ENCODE data around the gene SPOCK2.

The SPOCK2 gene

DNA sequence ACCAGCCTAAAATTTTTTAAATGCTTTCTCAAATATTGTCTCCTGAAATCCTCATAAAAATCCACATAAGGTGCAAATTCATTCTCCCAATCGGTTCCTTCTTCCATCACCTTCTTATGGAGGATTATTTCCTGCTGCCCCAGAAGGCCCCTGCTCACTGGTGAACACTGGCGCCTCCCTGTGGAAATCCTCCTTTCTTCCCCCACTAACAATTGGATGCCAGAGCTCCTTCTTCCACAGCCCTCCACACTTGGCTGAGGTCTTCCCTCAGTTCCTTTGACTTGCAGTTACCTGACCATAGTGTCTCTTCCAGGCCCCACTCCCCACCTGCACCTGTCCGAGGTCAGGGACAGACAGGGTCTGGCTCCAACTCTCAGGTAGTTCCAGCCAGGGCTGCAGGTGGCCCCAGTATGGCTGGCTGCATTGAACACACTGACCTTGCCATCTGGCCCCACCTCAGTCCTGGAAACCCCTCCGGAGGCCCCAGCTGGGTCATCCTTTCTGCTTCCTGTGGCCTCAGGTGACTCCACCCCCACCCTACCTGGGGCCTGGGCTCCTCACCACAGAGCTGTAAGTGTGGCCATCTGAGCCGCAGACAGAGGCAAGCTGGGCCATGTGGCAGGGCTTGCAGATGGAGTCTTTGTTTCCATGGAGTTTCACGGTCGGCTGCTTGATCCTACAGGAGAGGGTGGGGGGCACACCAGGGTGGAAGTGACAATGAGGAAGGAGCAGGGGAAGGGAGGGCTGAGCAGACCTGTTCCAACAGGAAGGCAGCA, 18.4 kb downstream of the SPOCK2 start:
- TF ChIP-seq, protein P1, sequence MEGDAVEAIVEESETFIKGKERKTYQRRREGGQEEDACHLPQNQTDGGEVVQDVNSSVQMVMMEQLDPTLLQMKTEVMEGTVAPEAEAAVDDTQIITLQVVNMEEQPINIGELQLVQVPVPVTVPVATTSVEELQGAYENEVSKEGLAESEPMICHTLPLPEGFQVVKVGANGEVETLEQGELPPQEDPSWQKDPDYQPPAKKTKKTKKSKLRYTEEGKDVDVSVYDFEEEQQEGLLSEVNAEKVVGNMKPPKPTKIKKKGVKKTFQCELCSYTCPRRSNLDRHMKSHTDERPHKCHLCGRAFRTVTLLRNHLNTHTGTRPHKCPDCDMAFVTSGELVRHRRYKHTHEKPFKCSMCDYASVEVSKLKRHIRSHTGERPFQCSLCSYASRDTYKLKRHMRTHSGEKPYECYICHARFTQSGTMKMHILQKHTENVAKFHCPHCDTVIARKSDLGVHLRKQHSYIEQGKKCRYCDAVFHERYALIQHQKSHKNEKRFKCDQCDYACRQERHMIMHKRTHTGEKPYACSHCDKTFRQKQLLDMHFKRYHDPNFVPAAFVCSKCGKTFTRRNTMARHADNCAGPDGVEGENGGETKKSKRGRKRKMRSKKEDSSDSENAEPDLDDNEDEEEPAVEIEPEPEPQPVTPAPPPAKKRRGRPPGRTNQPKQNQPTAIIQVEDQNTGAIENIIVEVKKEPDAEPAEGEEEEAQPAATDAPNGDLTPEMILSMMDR (IDR thresholded peaks at IDR 0.05; ENCODE audit: control insufficient read depth, extremely low read depth, insufficient read depth), result no peak
- DNase-seq (ENCODE audit: low read depth), result no peak
- H3K4me3 ChIP-seq (ENCODE audit: low read depth, low read length), result no peak overlapping the region

DNA sequence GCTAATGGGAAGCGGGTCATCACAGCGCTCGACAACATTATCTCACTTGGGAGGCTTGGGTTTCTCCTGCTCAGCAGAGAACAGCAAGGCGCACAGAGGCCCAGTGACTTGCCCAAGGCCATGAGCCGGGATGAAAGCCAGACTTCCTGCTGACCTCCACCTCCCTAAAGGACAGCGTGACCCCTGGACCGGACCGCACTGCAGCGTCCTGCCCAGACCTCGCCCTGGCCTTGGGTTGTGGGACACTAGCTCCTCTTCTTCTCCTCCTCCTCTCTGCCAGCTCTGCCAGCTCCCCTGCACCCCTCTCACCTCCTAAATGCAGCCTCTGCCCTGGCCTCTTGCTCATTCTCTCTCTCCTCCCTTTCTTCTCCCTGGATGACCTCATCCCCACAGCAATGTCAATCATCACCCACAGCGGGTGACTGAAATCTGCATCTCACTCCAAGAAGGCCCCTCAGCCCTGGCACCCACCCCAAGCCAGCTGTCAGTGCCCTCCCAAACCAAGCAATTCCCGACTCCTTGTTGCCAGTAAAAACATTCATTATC, 19.4 kb downstream of the SPOCK2 start:
- no peak overlapping the region for H3K4me3 ChIP-seq (ENCODE audit: low read depth, low read length)
- TF ChIP-seq, protein P1 (IDR thresholded peaks at IDR 0.05; ENCODE audit: control insufficient read depth, extremely low read depth, insufficient read depth), result no peak
- DNase-seq (ENCODE audit: low read depth), result no peak

DNA sequence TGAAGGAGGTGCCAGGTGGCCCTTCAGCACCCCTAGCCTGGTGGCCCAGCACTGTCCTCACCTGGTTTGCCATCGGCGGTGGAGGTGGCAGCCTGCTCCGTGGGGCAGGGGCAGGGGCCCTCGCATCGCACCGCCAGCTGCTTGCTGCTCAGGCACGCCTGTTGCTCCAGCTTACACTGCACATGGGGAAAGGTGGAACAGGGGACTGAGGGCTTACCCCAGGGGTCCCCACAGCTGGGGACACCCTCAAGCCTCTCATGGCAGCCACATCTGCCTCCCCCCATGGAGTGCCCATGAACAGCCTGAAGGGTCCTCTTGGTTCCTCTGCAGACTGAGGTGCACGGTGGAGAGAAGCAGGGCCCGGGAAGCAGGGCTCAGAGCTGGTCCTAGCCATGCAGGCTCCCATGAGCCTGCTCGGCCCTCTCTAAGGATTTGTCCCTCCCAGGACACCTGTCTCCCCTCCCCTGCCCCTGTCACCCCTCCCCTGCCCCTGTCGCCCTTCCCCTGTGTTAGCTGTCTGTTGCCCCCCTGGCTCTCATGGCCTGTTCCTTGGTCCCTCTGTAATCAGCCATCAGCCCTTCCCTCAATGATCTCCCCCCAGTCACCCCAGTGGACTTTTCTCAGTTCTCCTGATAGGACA, 20.1 kb downstream of the SPOCK2 start:
- no peak overlapping the region for H3K4me3 ChIP-seq (ENCODE audit: low read depth, low read length)
- no peak for DNase-seq (ENCODE audit: low read depth)
- TF ChIP-seq, protein P1 (IDR thresholded peaks at IDR 0.05; ENCODE audit: control insufficient read depth, extremely low read depth, insufficient read depth), result no peak

DNA sequence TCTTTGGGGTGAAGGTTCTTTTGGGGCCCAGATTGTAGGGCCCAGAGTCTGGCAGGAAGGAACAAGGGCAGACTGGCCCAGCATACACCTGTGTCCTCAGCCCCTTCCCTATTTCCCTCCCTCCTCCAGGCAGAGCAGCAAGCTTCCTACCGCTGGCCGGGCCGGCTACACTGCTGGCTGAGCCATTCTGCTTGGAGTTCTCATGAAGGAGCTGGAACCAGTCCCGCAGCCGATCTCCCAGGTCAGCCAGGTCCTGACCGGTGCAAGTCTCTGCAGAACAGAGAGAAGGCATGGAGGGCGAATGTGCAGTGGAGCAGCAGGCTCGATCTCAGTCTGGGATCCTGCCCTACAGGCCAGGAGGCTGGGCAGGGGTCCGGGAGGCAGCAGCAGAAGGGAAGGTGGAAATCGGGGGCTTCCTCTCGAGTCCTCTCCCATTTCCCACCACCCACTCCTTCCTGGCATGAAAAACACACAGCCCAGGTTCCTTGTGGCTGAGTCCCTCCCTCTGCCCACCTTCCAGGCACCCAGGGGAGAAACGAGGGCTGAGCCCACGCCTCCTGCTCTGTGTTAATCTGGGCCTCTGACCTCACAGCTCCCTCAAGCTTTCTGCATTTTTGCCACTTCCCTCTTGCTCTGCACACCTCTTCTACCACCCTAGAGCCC, 20.8 kb downstream of the SPOCK2 start:
- TF ChIP-seq, protein P1 (IDR thresholded peaks at IDR 0.05; ENCODE audit: control insufficient read depth, extremely low read depth, insufficient read depth), result no peak
- no peak overlapping the region for H3K4me3 ChIP-seq (ENCODE audit: low read depth, low read length)
- DNase-seq (ENCODE audit: low read depth), result no peak

DNA sequence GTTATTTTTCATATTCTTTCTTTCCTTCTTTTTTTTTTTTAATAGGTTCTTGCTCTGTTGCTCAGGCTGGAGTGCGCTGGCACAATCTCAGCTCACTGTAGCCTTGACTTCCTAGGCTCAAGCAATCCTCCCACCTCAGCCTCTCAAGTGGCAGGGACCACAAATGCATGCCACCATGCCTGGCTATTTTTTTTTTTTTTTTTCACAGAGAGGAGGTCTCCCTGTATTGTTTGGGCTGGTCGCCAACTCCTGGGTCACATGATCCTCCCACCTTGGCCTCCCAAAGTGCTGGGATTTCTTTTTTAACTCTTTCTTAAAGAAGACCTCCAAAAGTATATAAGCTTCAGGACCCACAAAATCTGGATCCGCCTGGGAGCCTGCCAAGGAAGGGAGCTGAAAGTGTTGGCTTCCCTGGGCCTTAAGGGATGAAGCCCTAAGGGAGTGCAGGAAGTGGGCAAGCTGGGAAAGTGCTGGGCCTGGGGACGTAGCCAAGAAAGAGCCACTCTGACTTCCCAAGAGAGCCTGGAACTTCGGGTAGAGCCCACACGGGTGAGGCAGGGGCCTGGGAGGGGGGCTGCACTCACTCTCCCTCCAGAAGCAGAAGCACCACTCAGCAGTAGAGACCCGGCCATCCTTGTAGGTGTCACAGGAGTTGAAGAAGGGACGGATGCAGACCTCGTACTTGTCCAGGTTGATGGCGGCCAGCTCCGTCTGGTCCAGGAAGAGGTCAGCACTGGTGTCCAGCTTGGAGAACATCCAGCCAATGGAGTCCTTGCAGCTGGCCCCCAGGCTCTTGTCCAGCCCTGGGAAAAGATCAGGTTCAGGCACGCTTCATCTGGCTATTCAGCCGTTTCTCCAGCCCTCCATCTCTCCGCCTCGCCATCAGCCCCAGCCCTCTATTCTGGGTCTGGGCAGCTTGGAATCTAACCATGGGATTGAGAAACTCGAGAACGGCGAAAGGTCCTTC, 21.8 kb downstream of the SPOCK2 start:
- H3K4me3 ChIP-seq (ENCODE audit: low read depth, low read length), result no peak overlapping the region
- TF ChIP-seq, protein P1 (IDR thresholded peaks at IDR 0.05; ENCODE audit: control insufficient read depth, extremely low read depth, insufficient read depth), result no peak
- no peak for DNase-seq (ENCODE audit: low read depth)

DNA sequence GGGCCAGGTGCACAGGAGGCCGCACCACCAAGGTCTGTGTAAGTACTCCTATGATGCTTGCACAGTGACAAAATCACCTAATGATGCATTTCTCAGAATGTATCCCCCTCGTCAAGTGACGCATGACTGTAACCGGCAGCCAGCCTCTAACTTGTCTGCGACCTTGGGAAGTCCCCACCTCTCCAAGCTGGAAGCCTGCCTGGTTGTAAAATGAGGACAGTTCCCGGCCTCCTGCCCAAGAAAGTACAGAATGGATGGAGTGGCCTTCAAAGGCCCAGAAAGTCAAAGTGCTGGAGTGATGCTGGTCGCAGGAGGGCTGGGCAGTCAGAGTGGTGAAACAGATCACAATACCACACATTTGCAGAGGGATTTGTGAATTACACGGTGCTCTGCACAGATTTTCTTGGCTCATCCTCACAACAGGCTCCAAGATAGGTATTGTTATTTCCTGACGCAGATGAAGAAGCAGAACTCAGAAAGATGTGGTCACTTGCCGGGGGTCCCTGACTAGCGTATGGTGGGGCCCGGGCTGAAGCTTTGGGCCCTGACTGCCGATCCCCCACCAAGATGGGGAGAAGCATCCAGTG, 22.8 kb downstream of the SPOCK2 start:
- no peak overlapping the region for H3K4me3 ChIP-seq (ENCODE audit: low read depth, low read length)
- TF ChIP-seq, protein P1 (IDR thresholded peaks at IDR 0.05; ENCODE audit: control insufficient read depth, extremely low read depth, insufficient read depth), result no peak
- DNase-seq (ENCODE audit: low read depth), result no peak

Measured in LNCaP clone FGC (cell line).